CD4-positive, alpha-beta T cell treated with Interleukin-10 for 1 hour (primary cell): ENCODE measurements around the gene HDC.

Experiments used
- DNase-seq: peaks from one replicate; pipeline ENCODE4 v3.0.0-alpha.2; 2020

Gene HDC

GRCh38 chr15:50251638-50252182 lies 13.8 kb downstream of the HDC start:
- no peak for DNase-seq

GRCh38 chr15:50250760-50251394 lies 14.6 kb downstream of the HDC start:
- no peak for DNase-seq

- no peak for DNase-seq
Measured at GRCh38 chr15:50249704-50250103, 15.8 kb downstream of the HDC start.

- DNase-seq = no peak
Measured at GRCh38 chr15:50248994-50249582, 16.4 kb downstream of the HDC start.

GRCh38 chr15:50247819-50248655 lies 17.5 kb downstream of the HDC start:
- DNase-seq = peak; percentile 53

GRCh38 chr15:50246631-50247030 lies 18.9 kb downstream of the HDC start:
- DNase-seq = no peak

GRCh38 chr15:50244959-50245624 lies 20.4 kb downstream of the HDC start:
- DNase-seq = no peak

GRCh38 chr15:50244153-50244552 lies 21.4 kb downstream of the HDC start:
- no peak for DNase-seq

- no peak for DNase-seq
Measured at GRCh38 chr15:50241684-50242450, 23.7 kb downstream of the HDC start.

GRCh38 chr15:50238255-50238654 lies 27.3 kb downstream of the HDC start:
- no peak for DNase-seq

- no peak for DNase-seq
Measured at GRCh38 chr15:50236433-50236832, 29.1 kb downstream of the HDC start.

GRCh38 chr15:50235794-50236193 lies 29.7 kb downstream of the HDC start:
- DNase-seq = no peak

- DNase-seq = no peak
Measured at GRCh38 chr15:50234764-50235163, 30.8 kb downstream of the HDC start.

GRCh38 chr15:50233192-50233736 lies 32.3 kb downstream of the HDC start:
- DNase-seq = no peak

- DNase-seq = no peak
Measured at GRCh38 chr15:50232791-50233190, 32.7 kb downstream of the HDC start.

GRCh38 chr15:50231761-50232160 lies 33.8 kb downstream of the HDC start:
- no peak for DNase-seq

GRCh38 chr15:50229336-50229735 lies 36.2 kb downstream of the HDC start:
- no peak for DNase-seq

- no peak for DNase-seq
Measured at GRCh38 chr15:50228866-50229265, 36.7 kb downstream of the HDC start.

GRCh38 chr15:50227076-50227475 lies 38.5 kb downstream of the HDC start:
- no peak for DNase-seq

- DNase-seq = no peak
Measured at GRCh38 chr15:50225938-50226337, 39.6 kb downstream of the HDC start.

- DNase-seq = no peak
Measured at GRCh38 chr15:50225057-50225456, 40.5 kb downstream of the HDC start.

- no peak for DNase-seq
Measured at GRCh38 chr15:50224606-50225005, 40.9 kb downstream of the HDC start.
